ENCODE results near the gene TGFBR3.

Gene TGFBR3

GRCh38 chr1:91885716-91886506, at the start of gene TGFBR3:
TGFBR3 (minus strand) TSS chr1:91886151; CDS start chr1:91861531, 24,620 bp downstream.
- DNase-seq (ENCODE audit: low spot score): peak; percentile 77

- DNase-seq (ENCODE audit: low spot score): no peak
These were observed 43.3 kb upstream of the TGFBR3 start for GRCh38 chr1:91929250-91929649.

GRCh38 chr1:91928026-91928425, 42.1 kb upstream of the TGFBR3 start:
- no peak for DNase-seq (ENCODE audit: low spot score)

GRCh38 chr1:91925644-91926435, 39.9 kb upstream of the TGFBR3 start:
- no peak for DNase-seq (ENCODE audit: low spot score)

DNA sequence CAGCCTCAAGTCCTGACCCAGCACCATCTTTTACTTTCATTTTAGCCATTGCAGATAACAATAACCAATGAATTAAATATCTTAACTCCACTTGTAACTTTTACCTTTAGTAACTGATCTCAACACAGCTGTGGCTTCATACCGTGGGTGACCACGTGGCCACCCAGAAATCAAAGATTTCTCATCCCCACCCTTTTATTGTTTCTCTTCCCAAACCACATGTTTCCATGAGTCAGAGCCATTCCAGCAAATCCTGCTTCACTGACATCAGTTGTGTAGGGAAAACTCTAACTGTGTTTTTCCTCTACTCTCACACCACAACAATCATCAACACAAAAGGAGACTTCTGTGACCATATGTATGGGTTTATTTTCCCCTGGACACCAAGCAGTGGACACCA, 38.2 kb upstream of the TGFBR3 start:
- no peak for DNase-seq (ENCODE audit: low spot score)

GRCh38 chr1:91919962-91920361, 34.0 kb upstream of the TGFBR3 start:
- no peak for DNase-seq (ENCODE audit: low spot score)

DNA sequence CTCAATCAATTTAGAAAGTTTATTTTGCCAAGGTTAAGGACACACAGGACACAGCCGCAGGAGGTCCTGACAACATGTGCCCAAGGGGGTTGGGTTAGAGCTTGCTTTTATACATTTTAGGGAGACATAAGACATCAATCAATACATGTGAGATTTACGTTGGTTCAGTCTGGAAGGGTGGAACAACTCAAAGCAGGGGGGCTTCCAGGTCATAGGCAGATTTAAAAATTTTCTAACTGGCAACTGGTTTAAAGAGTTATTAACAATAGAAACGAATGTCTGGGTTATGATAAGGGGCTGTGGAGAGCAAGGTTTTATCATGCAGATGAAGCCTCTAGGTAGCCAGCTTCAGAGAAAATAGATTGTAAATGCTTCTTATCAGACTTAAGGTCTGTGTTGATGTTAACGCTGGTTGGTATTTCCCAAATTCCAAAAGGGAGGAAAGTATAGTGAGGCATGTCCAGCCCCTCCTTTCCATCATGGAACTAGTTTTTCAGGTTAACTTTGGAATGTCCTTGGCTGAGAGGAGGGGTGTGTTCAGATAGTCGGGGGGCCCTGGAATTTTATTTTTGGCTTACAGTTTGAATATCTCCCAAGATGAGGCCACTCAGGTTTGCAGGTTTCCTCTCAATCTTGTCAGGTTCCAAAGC, 31.0 kb upstream of the TGFBR3 start:
- DNase-seq (ENCODE audit: low spot score): no peak

GRCh38 chr1:91916046-91916445, 30.1 kb upstream of the TGFBR3 start:
- DNase-seq (ENCODE audit: low spot score): no peak

- no peak for DNase-seq (ENCODE audit: low spot score)
These were observed 27.1 kb upstream of the TGFBR3 start for GRCh38 chr1:91913018-91913417.

GRCh38 chr1:91912266-91912665, 26.3 kb upstream of the TGFBR3 start:
- DNase-seq (ENCODE audit: low spot score): no peak

DNA sequence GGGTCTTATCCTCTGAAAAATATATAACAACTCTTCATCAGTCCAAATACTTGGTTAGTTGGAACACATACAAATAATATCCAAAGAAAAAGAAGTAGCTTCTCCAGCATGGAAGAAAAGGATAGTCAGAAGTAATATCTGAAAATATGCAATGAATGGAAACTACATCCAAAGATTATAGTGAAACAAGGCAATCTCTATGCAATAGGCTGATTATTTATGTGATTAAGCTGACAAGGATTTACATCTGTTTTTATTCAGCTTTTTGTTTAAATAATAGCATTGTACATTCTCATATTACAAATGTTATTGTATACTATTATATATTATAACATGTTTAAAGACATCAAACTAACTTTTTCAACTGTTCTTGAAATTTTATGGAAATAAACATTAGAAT, 15.3 kb upstream of the TGFBR3 start:
- DNase-seq (ENCODE audit: low spot score): no peak

- no peak for DNase-seq (ENCODE audit: low spot score)
These were observed 14.6 kb upstream of the TGFBR3 start for GRCh38 chr1:91900562-91900961.

DNA sequence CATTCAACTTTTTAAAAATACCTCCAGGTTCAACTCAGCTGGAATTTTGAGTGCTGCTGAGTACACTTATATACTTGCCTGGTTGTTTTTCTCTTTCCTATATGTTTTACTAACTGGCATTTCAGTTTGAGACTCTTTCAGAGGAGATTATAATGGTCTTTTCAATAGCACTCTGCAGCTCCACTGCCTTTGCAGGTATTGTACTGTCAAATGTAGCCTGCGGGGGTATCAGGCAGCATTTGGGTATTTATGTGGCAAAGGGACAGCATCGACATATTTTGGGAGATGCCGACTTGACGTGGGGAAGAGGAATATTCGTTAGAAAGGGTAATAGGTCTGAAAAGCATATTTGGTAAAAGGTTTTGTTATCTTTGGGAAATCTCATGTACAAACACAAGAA, 11.1 kb upstream of the TGFBR3 start:
- DNase-seq (ENCODE audit: low spot score): no peak

DNA sequence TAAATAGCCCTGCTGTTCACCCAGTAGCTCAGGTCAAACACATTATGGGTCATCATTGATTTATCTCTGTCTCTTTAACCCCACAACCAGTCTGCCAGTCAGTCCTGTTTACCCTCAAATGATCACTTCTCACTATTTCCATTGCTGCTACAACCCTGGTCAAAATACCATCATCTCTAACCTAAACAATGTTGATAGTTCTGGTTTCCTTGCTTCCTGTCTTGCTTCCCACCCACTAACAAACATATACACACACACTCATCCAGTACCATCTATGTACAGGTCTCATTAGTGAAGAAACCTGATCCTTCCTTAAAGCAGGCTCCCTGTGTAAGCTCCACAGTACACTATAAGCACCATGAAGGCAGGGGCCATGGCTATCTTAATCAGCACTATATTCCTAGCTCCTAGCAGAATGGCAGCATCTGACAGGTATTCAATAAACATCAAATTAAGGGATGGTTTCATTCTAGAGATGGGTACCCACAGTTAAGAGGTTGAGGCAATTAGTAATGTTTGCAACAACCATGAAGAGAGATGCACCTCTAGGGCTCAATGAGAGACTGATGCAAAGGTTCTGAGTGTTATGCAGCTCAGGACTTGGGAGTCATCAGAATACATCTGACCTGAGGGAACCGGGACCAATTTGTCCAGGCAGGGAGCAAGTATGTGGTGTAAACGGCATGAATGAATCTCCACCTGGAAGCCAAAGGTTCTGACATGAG, 10.0 kb upstream of the TGFBR3 start:
- no peak for DNase-seq (ENCODE audit: low spot score)

GRCh38 chr1:91894036-91894761, 8.2 kb upstream of the TGFBR3 start:
- no peak for DNase-seq (ENCODE audit: low spot score)

GRCh38 chr1:91891969-91892368, 6.0 kb upstream of the TGFBR3 start:
- no peak for DNase-seq (ENCODE audit: low spot score)

- no peak for DNase-seq (ENCODE audit: low spot score)
These were observed 5.5 kb upstream of the TGFBR3 start for GRCh38 chr1:91891454-91891853.

DNA sequence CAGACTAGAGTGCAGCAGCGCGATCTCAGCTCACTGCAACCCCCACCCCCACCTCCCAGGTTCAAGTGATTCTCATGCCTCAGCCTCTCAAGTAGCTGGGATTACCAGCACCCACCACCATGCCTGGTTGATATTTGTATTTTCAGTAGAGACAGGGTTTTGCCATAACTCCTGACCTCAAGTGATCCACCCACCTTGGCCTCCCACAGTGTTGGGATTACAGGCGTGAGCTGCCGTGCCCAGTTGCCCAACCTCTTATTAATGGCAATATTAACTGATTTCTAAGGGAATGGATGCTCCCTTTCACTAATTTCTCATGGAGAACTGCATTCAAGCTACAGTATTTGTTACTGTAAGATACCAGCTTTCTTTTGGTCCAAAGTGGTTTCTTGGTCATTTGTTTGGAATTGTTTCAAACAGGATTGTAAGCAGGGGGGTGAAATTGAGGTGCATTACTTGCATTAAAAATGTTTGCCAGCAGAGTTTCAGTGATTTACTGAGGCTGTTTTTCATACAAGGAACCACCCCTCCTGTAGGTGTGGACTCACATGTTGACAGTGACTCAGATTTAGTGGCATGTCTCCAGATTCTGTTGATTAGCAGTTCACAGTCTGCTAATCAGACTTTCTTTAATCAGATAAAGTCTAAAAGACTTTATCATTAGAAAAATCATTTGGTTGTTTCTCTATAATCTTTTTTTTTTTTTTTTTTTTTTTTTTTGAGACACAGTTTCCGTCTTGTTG, 3.9 kb upstream of the TGFBR3 start:
- DNase-seq (ENCODE audit: low spot score): peak; percentile 72

DNA sequence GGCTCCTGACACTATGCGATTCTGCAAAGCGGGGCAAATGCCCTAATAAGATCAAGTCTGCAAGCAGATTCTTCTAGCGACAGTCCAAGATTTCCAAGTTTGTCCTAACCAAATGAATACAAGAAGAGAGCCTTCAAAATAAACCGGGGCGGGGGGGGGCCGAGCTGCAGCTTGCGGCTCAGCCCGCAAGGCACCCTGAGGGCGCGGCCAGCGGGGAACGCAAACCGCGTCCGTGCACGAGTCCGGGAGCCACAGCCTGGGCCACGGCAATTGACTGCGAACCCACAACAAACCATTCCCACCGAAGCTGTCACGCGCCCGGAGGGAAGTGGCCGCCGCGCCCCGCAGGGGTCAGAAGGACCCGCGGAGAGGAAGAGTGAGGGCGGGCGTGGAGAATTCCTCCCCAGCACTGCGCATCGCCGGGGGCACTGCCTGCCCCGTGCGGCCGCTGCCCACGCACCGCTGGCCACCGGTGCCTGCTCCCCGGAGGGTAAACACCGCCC, 687 bp downstream of the TGFBR3 start:
- DNase-seq (ENCODE audit: low spot score): peak; percentile 23

DNA sequence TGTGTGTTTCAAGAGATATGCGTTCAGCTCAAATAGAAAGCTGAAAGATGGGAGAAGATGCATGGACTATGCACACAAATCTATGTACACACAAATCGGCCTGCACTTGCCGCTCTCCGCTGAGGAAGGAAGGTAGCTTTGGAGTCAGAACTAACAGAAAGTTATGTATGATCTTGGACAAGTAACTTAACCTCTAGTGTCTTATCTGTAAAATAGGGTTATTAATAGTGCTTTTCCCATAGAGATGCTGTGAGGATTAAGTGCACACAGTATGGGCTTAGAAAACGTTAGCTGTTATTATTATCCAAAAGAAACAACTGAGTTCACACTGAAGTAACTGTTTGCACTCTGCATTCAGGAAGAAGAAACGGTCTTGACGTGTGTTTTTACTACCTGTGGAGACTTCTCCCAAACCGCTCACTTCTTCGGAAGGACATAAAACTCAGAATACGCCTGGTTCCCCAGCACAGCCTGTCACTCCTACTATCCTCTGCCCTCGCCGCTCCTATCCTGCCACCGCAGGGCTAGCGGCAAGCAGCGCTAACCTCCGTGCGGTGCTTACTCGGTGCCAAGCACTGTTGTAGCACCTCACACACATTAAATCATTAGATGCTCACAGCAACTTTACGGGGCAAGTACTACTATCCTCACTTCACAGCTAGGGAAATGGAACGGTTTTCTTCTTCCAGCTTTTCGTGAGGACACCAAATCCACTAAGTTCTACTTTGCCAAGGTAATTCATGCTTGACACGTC, 1.3 kb downstream of the TGFBR3 start:
- DNase-seq (ENCODE audit: low spot score): peak; percentile 33

Data from CD4-positive, alpha-beta T cell treated with Interleukin-2 at 100 ng/mL for 4 hours (primary cell).